ENCODE measurements around the gene PDZD2.
"Not testable (repeated sequence)": the region's sequence is repeated elsewhere in the genome, so short reads cannot be mapped to it uniquely, and the experiment has no call there.

PDZD2 gene

GRCh38 chr5:31639481-31640411, 815 bp downstream of the PDZD2 start:
- DNase-seq = no peak

- no peak for DNase-seq
These were observed 1.6 kb downstream of the PDZD2 start for GRCh38 chr5:31640573-31640972.

- no peak for DNase-seq
These were observed 2.1 kb downstream of the PDZD2 start for GRCh38 chr5:31641059-31641458.

- no peak for DNase-seq
These were observed 2.6 kb downstream of the PDZD2 start for GRCh38 chr5:31641575-31641974.

GRCh38 chr5:31645420-31646081, 6.6 kb downstream of the PDZD2 start:
- no peak for DNase-seq

GRCh38 chr5:31648326-31648725, 9.4 kb downstream of the PDZD2 start:
- no peak for DNase-seq

GRCh38 chr5:31651241-31651640, 12.3 kb downstream of the PDZD2 start:
- no peak for DNase-seq

GRCh38 chr5:31655491-31655890, 16.6 kb downstream of the PDZD2 start:
- no peak for DNase-seq

- no peak for DNase-seq
These were observed 17.9 kb downstream of the PDZD2 start for GRCh38 chr5:31656806-31657205.

- DNase-seq = no peak
These were observed 18.5 kb downstream of the PDZD2 start for GRCh38 chr5:31657315-31657979.

- DNase-seq = no peak
These were observed 22.3 kb downstream of the PDZD2 start for GRCh38 chr5:31661257-31661656.

GRCh38 chr5:31663519-31663918, 24.6 kb downstream of the PDZD2 start:
- DNase-seq = no peak

GRCh38 chr5:31664566-31664965, 25.6 kb downstream of the PDZD2 start:
- DNase-seq = no peak

- DNase-seq = no peak
These were observed 32.4 kb downstream of the PDZD2 start for GRCh38 chr5:31671339-31671741.

GRCh38 chr5:31674371-31674951, 35.5 kb downstream of the PDZD2 start:
- no peak for DNase-seq

- DNase-seq = no peak
These were observed 36.5 kb downstream of the PDZD2 start for GRCh38 chr5:31675472-31675871.

- no peak for DNase-seq
These were observed 39.2 kb downstream of the PDZD2 start for GRCh38 chr5:31678180-31678579.

- no peak for DNase-seq
These were observed 41.6 kb downstream of the PDZD2 start for GRCh38 chr5:31680528-31680927.

GRCh38 chr5:31682025-31682424, 43.1 kb downstream of the PDZD2 start:
- no peak for DNase-seq

- no peak for DNase-seq
These were observed 43.9 kb downstream of the PDZD2 start for GRCh38 chr5:31682851-31683250.

GRCh38 chr5:31688515-31689092, 49.7 kb downstream of the PDZD2 start:
- DNase-seq = no peak

GRCh38 chr5:31691408-31691807, 52.5 kb downstream of the PDZD2 start:
- not testable (repeated sequence) for DNase-seq
